D721Med (cell line): ENCODE data around the gene ITIH4.

Experiments
- DNase-seq: peaks from one replicate; pipeline ENCODE4 v3.0.0; 2011; ENCODE audit warnings: low spot score; ENCODE audit not compliant: insufficient read length
- FAIRE-seq: peaks from 2 replicates; lab custom pipeline; 2011; peaks lifted over from hg19 to GRCh38; lab: Jason Lieb, UNC
- TF ChIP-seq, protein P1 (sequence below): IDR thresholded peaks from 2 replicates; pipeline ENCODE4 v1.5.1; 2012; ENCODE audit warnings: mild to moderate bottlenecking, control low read depth; ENCODE audit not compliant: insufficient read depth; ENCODE audit errors: missing control alignments

Gene ITIH4

DNA sequence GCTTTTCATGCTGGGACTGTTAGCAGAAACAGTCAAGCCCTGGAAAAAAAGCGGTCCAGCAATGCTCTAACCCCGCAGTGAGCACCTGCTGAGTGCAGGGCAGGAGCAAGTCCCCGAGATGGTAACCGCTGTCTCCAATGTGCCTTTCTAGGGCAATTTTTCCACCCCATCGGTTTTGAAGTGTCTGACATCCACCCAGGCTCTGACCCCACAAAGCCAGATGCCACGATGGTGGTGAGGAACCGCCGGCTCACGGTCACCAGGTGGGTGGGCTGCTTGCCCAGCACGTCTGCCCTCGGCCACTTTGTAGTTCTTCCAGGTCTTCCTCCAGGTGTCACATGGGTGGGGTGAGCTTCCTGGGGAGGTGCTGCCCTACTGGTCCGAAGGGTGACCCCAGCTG, 39.1 kb downstream of the ITIH4 start:
- no peak for FAIRE-seq
- no peak for DNase-seq
- TF ChIP-seq, protein P1, sequence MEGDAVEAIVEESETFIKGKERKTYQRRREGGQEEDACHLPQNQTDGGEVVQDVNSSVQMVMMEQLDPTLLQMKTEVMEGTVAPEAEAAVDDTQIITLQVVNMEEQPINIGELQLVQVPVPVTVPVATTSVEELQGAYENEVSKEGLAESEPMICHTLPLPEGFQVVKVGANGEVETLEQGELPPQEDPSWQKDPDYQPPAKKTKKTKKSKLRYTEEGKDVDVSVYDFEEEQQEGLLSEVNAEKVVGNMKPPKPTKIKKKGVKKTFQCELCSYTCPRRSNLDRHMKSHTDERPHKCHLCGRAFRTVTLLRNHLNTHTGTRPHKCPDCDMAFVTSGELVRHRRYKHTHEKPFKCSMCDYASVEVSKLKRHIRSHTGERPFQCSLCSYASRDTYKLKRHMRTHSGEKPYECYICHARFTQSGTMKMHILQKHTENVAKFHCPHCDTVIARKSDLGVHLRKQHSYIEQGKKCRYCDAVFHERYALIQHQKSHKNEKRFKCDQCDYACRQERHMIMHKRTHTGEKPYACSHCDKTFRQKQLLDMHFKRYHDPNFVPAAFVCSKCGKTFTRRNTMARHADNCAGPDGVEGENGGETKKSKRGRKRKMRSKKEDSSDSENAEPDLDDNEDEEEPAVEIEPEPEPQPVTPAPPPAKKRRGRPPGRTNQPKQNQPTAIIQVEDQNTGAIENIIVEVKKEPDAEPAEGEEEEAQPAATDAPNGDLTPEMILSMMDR, result no peak

DNA sequence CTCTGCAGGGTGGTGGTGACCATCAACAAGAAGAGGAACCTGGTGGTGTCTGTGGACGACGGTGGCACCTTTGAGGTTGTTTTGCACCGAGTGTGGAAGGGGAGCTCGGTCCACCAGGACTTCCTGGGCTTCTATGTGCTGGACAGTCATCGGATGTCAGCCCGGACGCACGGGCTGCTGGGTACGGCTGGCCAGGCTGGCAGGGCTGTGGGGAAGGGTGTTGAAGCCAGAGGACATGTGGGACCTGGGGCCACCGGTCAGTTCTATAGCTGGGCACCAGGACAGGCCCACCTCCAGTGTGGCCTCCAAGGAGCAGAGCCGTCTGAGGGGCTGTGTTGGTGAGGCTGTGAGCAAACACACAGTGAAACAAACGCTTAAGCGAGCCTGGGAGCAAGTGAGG, 39.7 kb downstream of the ITIH4 start:
- FAIRE-seq, result no peak
- TF ChIP-seq, protein P1, result no peak

DNA sequence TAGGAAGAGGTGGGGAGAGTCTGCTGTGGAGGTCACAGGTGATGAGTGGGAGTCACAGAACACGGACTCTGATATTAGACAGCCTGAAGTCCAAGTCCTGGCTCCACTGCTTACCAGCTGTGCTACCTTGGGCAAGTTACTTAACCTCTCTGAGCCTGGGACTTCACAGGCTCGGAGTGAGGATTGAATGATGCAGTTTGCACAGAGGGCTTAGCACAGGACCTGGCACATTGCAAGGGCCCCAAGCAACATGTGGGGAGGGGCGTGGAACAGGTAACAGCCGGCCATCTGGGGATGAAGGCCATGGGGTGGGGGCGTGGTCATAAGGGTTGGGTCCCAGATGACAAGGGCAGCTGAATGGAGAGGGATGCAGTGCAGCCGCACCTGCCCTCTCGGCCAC, 40.1 kb downstream of the ITIH4 start:
- TF ChIP-seq, protein P1, result no peak
- FAIRE-seq, result no peak
- no peak for DNase-seq

More for the DNA sequence above, 39.7 kb downstream of the ITIH4 start:
- DNase-seq, result no peak

DNA sequence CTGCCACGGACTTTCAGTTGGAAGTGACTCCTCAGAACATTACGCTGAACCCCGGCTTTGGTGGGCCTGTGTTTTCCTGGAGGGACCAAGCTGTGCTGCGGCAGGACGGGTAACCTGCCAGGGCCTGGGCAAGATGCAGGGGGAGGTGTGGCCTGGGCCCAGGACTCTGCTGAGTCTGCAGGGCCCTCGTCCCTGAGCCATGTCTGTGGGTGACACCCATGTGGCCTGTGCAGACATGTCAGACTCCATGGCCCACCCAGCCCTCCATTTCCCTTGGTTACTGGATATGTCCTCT, 40.8 kb downstream of the ITIH4 start:
- DNase-seq, result no peak
- TF ChIP-seq, protein P1, result no peak
- no peak for FAIRE-seq

DNA sequence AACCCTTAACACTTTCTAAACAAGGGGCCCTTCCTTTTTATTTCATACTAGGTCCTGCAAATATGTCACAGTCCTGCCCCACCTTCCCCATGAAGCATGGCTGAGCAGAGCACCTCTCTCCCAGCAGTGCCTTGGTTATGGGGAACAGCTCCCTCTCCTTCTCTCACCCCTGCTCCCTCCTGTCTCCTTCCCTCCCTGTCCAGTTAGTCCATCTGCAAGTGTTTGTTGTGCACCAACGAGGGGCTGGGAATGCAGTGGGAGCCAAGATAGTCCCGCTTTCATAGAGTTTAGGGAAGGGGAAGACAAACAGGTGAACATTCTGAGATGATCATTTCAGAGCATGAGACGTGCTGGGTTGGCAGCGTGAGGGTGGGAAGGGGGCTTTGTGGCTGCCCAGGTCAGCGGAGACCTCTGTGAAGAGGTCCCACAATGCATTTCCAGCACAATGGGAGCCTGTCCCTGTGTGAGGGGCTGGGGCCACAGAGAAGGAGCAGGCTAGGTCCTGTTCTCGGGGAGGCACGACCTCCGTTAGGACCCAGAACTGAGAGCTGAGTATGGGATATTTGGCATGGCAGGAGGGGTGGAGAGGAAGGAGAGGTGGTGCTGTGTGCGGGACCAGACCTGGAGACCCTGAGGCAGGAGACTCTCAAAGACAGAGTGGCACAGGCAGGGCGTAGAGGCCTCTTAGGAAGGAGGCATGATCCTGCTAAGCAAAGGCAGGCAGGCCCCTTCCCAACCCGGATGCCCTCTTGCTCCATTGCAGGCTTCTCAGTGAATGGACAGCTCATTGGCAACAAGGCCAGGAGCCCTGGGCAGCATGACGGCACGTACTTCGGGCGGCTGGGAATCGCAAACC, 41.4 kb downstream of the ITIH4 start:
- DNase-seq (no peak), FAIRE-seq (no peak)
- TF ChIP-seq, protein P1, result no peak

DNA sequence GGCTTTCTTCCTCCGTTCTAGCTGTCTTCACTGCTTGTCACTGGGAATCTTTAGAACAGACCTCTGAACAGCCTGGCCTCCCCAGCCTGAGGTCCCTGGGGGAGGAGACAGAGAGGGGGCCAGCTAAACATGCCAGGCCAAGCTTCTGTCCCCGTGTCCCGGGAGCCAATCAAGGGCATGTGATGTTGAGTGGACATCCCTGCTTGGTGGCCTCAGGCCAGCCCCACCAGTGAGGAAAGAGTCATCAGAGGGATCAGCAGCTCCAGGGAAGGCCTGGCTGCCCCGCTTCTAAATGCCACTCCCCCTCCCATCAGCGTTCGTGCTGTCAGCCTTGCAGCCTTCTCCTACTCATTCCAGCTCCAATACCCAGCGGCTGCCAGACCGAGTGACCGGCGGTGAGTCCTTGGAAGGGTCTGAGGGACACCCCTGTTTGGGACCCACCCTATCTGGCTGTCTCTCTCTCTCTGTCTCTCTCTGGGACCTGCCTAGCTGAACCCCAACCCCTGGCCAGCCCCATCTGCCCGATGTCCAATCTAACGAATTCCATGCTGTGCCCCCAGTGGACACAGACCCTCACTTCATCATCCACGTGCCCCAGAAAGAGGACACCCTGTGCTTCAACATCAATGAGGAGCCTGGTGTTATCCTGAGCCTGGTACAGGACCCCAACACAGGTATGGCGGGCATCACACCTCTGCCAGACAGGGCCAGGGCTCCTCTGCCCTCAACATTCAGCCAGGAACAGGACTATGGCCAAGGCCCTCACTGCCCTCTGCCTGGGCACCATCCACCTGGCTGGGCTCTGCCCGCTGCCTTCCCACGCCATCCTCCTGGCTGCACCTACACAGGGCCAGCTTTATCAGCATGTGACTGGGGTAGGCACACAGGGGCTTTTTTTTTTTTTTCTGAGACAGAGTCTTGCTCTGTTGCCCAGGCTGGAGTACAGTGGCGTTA, 42.5 kb downstream of the ITIH4 start:
- TF ChIP-seq, protein P1, result no peak
- no peak for FAIRE-seq
- DNase-seq, result no peak

DNA sequence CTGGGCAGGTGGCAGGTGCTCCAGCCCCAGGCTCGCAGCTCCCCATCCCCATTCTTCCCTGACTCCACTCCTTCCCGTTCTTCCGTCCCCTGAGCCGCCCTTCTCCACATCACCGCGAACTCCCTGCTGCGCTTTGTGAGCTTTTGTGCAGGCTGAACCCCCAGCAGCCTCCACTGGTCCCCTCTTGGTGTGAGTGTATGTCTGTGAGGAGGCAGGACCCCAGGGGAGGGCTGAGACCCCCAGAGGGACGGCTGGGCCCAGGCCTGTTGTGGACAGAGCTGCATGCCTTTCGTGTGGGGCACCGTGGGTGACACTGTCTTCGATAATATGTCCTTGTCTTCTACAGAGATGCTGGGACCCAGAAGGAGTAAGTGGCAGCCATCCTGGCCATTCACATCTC, 43.2 kb downstream of the ITIH4 start:
- FAIRE-seq (no peak), DNase-seq (no peak)
- TF ChIP-seq, protein P1, result no peak
